Astrocyte (in vitro differentiated cells and primary cell): Measurements from ENCODE around the gene SLC39A1. TPM values are rescaled to one million over a fixed set of nuclear protein-coding genes. Genes with fewer than 3 reads are reported as not detected.

Source experiments
- DNase-seq: peaks from one replicate; pipeline ENCODE4 v3.0.0-alpha.2; 2010; ENCODE audit warnings: low read depth
- FAIRE-seq: peaks from 2 replicates; lab custom pipeline; 2011; peaks lifted over from hg19 to GRCh38; lab: Jason Lieb, UNC
- H2AFZ ChIP-seq: 2 replicates; pipeline ENCODE4 v1.6.0; 2012; ENCODE audit warnings: low read depth, low read length, inconsistent platforms
- H3K27ac ChIP-seq: 2 replicates; pipeline ENCODE4 v1.5.1; 2011; ENCODE audit warnings: low read depth, low read length, inconsistent platforms
- H3K27me3 ChIP-seq: 2 replicates; pipeline ENCODE4 v1.6.0; 2011; ENCODE audit warnings: low read length, inconsistent platforms; ENCODE audit not compliant: insufficient read depth
- H3K36me3 ChIP-seq: 2 replicates; pipeline ENCODE4 v1.5.1; 2011; ENCODE audit warnings: low read length, inconsistent platforms; ENCODE audit not compliant: insufficient read depth
- H3K4me1 ChIP-seq: 2 replicates; pipeline ENCODE4 v1.5.1; 2011; ENCODE audit warnings: low read length, inconsistent platforms; ENCODE audit not compliant: insufficient read depth
- H3K4me2 ChIP-seq: 2 replicates; pipeline ENCODE4 v1.6.0; 2012; ENCODE audit warnings: low read length, inconsistent platforms
- H3K4me3 ChIP-seq: 2 replicates; pipeline ENCODE4 v1.5.1; 2011; ENCODE audit warnings: low read depth, mild to moderate bottlenecking, low read length, inconsistent platforms; ENCODE audit not compliant: insufficient read depth
- H3K79me2 ChIP-seq: 2 replicates; pipeline ENCODE4 v1.6.0; 2012; ENCODE audit warnings: mild to moderate bottlenecking, low read length, inconsistent platforms; ENCODE audit not compliant: insufficient read depth
- H3K9ac ChIP-seq: 2 replicates; pipeline ENCODE4 v1.6.0; 2012; ENCODE audit warnings: mild to moderate bottlenecking, low read length, inconsistent platforms
- H3K9me3 ChIP-seq: 2 replicates; pipeline ENCODE4 v1.5.1; 2012; ENCODE audit warnings: low read depth, mild to moderate bottlenecking, low read length, inconsistent platforms; ENCODE audit not compliant: insufficient read depth
- H4K20me1 ChIP-seq: 2 replicates; pipeline ENCODE4 v1.6.0; 2012; ENCODE audit warnings: low read length, inconsistent platforms; ENCODE audit not compliant: insufficient read depth
- H3K27ac Mint-ChIP-seq: one replicate; pipeline ENCODE4 v1.8.0; 2021; ENCODE audit warnings: mild to moderate bottlenecking, mixed read lengths; ENCODE audit not compliant: unreplicated experiment
- H3K27me3 Mint-ChIP-seq: one replicate; pipeline ENCODE4 v1.8.0; 2021; ENCODE audit warnings: low read depth, mixed read lengths; ENCODE audit not compliant: unreplicated experiment
- H3K36me3 Mint-ChIP-seq: one replicate; pipeline ENCODE4 v1.8.0; 2021; ENCODE audit warnings: low read depth, mixed read lengths; ENCODE audit not compliant: unreplicated experiment
- H3K4me1 Mint-ChIP-seq: one replicate; pipeline ENCODE4 v1.8.0; 2021; ENCODE audit warnings: low read depth, mixed read lengths; ENCODE audit not compliant: unreplicated experiment
- H3K4me3 Mint-ChIP-seq: one replicate; pipeline ENCODE4 v1.8.0; 2021; ENCODE audit warnings: mild to moderate bottlenecking, moderate library complexity, mixed read lengths; ENCODE audit not compliant: unreplicated experiment
- H3K9me3 Mint-ChIP-seq: one replicate; pipeline ENCODE4 v1.8.0; 2021; ENCODE audit warnings: mild to moderate bottlenecking, mixed read lengths; ENCODE audit not compliant: unreplicated experiment
- EZH2 ChIP-seq: IDR thresholded peaks from 2 replicates; pipeline ENCODE4 v1.6.1; 2012; ENCODE audit warnings: mild to moderate bottlenecking, low read length, inconsistent platforms; ENCODE audit not compliant: insufficient read depth
- total RNA-seq: library from RNA; stranded (reverse); gene quantifications from 2 replicates; pipeline ENCODE4 v1.2.1, GENCODE V29; 2021
- TF ChIP-seq, protein P1 (sequence below): IDR thresholded peaks from 2 replicates; pipeline ENCODE4 v1.5.1; 2011; ENCODE audit warnings: low read depth, mild to moderate bottlenecking, inconsistent platforms, low read length, moderate library complexity; ENCODE audit not compliant: insufficient read depth

SLC39A1 gene
- total RNA-seq, 1 donor from 2014 or later: 91.7 TPM

DNA sequence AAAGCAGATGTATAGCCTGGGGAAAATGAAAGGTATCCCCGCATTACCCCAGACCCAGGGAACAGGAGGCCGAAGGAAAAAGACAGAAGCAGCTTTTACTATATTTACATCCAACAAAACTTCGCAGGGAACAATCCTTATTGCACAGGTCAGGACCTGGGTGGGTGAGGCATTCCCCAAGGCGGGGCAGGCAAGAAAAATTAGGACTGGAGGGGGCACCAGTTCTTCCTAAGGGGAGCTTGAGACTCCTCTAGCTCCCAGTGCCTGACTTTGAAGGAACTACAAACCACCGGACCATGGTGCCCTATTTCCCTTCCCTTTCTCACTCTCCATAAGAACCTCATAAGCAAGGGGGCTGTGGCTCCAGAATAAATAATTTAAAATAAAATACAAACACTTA, 33.9 kb downstream of the SLC39A1 start:
- Histone ChIP-seq H3K4me1 (peaks cover 4% of the 10 kb centered on the region), H3K9ac (no peak overlapping the region), H2AFZ (no peak overlapping the region), H3K4me2 (no peak overlapping the region), H3K79me2 (no peaks in the 10 kb centered on the region), H3K4me3 (no peak overlapping the region), H3K27me3 (no peaks in the 10 kb centered on the region), H3K27ac (no peak overlapping the region), H3K9me3 (no peaks in the 10 kb centered on the region), H4K20me1 (no peaks in the 10 kb centered on the region), H3K36me3 (peaks cover 9% of the 10 kb centered on the region)
- Mint-ChIP-seq H3K27ac (no peak overlapping the region), H3K27me3 (no peaks in the 10 kb centered on the region), H3K4me3 (no peak overlapping the region), H3K9me3 (no peaks in the 10 kb centered on the region), H3K36me3 (peaks cover 10% of the 10 kb centered on the region), H3K4me1 (no peaks in the 10 kb centered on the region)
- TF ChIP-seq EZH2: no peak
- TF ChIP-seq, protein P1, sequence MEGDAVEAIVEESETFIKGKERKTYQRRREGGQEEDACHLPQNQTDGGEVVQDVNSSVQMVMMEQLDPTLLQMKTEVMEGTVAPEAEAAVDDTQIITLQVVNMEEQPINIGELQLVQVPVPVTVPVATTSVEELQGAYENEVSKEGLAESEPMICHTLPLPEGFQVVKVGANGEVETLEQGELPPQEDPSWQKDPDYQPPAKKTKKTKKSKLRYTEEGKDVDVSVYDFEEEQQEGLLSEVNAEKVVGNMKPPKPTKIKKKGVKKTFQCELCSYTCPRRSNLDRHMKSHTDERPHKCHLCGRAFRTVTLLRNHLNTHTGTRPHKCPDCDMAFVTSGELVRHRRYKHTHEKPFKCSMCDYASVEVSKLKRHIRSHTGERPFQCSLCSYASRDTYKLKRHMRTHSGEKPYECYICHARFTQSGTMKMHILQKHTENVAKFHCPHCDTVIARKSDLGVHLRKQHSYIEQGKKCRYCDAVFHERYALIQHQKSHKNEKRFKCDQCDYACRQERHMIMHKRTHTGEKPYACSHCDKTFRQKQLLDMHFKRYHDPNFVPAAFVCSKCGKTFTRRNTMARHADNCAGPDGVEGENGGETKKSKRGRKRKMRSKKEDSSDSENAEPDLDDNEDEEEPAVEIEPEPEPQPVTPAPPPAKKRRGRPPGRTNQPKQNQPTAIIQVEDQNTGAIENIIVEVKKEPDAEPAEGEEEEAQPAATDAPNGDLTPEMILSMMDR: no peak
- no peak for FAIRE-seq
- DNase-seq: no peak

DNA sequence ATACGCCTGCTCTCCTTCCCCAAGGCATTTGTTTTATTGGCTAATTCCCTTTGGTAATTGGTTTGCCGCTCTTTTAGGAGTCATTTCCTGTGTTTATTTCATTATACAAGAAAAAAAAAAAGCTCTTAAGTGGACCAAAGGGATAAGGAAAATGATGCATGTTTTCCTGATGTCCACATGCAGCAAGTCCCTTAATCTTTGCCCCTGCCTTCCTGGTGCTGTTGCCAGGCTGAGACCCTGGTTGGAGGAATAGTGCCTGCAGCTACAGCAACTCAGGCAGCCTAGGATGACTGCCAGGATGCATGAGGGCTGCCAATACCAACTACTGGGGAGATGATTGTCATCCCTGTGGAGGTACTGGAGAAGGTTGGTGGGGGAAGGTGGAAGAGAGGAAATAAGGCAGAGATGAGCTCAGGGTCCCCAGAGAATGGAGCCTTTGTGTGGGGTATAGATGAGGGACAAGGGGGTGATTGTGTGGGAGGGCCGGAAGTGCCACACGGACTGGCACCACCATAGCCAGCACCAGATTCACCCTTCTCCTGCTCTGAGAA, 34.5 kb downstream of the SLC39A1 start:
- Histone ChIP-seq H3K4me3 (no peak overlapping the region), H3K79me2 (no peaks in the 10 kb centered on the region), H3K27ac (no peak overlapping the region), H4K20me1 (no peaks in the 10 kb centered on the region), H3K9me3 (no peaks in the 10 kb centered on the region), H2AFZ (no peak overlapping the region), H3K27me3 (no peaks in the 10 kb centered on the region), H3K9ac (no peak overlapping the region), H3K4me1 (peaks cover 6% of the 10 kb centered on the region), H3K36me3 (peaks cover 4% of the 10 kb centered on the region), H3K4me2 (no peak overlapping the region)
- H3K4me1 Mint-ChIP-seq: no peaks in the 10 kb centered on the region
- peaks cover 7% of the 10 kb centered on the region for H3K36me3 Mint-ChIP-seq
- no peaks in the 10 kb centered on the region for H3K27me3 Mint-ChIP-seq
- H3K4me3 Mint-ChIP-seq: no peak overlapping the region
- no peak for FAIRE-seq
- no peak for DNase-seq
- H3K9me3 Mint-ChIP-seq: no peaks in the 10 kb centered on the region
- TF ChIP-seq, protein P1: no peak
- no peak for TF ChIP-seq EZH2
- no peak overlapping the region for H3K27ac Mint-ChIP-seq

DNA sequence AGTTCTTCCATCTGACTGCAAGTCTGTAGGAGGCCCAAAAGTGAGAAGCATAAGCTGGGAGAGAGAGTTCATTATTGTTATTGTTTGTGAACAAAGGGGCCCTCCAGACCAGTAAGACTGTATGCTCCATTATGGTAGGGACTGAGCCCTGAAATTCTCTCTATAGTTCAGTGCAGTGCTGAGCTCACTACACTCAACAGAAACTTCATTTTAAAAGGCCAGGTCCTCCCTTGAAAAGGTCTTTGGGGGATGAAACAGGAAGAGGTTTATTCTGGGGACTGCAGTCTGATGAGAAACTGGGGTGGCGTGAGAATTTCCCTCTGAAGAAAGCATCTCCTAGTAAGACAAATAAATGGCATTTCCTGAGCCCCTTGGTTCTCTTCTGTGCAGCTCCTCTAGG, 35.1 kb downstream of the SLC39A1 start:
- Mint-ChIP-seq H3K9me3 (no peaks in the 10 kb centered on the region), H3K4me3 (no peak overlapping the region), H3K27ac (no peak overlapping the region), H3K36me3 (peaks cover 7% of the 10 kb centered on the region), H3K4me1 (no peaks in the 10 kb centered on the region), H3K27me3 (no peaks in the 10 kb centered on the region)
- Histone ChIP-seq H3K27me3 (no peaks in the 10 kb centered on the region), H3K4me1 (peaks cover 12% of the 10 kb centered on the region), H4K20me1 (no peaks in the 10 kb centered on the region), H3K4me2 (no peak overlapping the region), H2AFZ (no peak overlapping the region), H3K4me3 (no peak overlapping the region), H3K79me2 (no peaks in the 10 kb centered on the region), H3K9ac (no peak overlapping the region), H3K36me3 (peaks cover 4% of the 10 kb centered on the region), H3K9me3 (no peaks in the 10 kb centered on the region), H3K27ac (no peak overlapping the region)
- DNase-seq: no peak
- TF ChIP-seq, protein P1: no peak
- FAIRE-seq: no peak
